Ascending aorta (tissue), 2 donors: Measurements from ENCODE around the gene ARHGAP24. TPM values are rescaled to one million over a fixed set of nuclear protein-coding genes. Genes with fewer than 3 reads are reported as not detected.

Source experiments
- DNase-seq, 2 donors: peaks; one replicate each; pipeline ENCODE4 v3.0.0-alpha.2; 2019; ENCODE audit warnings: low spot score in 2 of 2
- H3K27ac ChIP-seq, 2 donors: fragments of 200-600 bp; sonication (generic); one replicate each; pipeline ENCODE4 v1.5.1; 2016 to 2017; ENCODE audit warnings: mild to moderate bottlenecking in 1 of 2
- H3K27me3 ChIP-seq: fragments of 200-600 bp; sonication (generic); one replicate; pipeline ENCODE4 v1.5.1; 2017
- H3K36me3 ChIP-seq, 2 donors: fragments of 200-600 bp; sonication (generic); one replicate each; pipeline ENCODE4 v1.5.1; 2016
- H3K4me1 ChIP-seq, 2 donors: fragments of 200-600 bp; sonication (generic); one replicate each; pipeline ENCODE4 v1.5.1; 2016 to 2017; ENCODE audit warnings: mild to moderate bottlenecking in 1 of 2
- H3K4me3 ChIP-seq, 2 donors: fragments of 200-600 bp; sonication (generic); one replicate each; pipeline ENCODE4 v1.5.1; 2016 to 2017; ENCODE audit warnings: mild to moderate bottlenecking in 1 of 2
- H3K9me3 ChIP-seq, 2 donors: fragments of 200-600 bp; sonication (generic); one replicate each; pipeline ENCODE4 v1.5.1; 2016
- intact Hi-C: fragments of 100-400 bp; cut with DNase I; formaldehyde crosslinking; loops from one replicate; pipeline ENCODE4 v1.15.1; 2023
- total RNA-seq: library from RNA; depleted of rRNA; stranded (reverse); fragments of >200 nt; gene quantifications from one replicate; pipeline ENCODE4 v1.1.0, GENCODE V29; 2016
- TF ChIP-seq, protein P1 (sequence below), 3 experiments: fragments of 200-600 bp in 2 of 3; fragments of 450-650 bp in 1 of 3; sonication (generic) in 2 of 3; IDR thresholded peaks; one replicate each; pipeline ENCODE4 v1.5.1; 2016 to 2019; ENCODE audit warnings: antibody characterized with exemption in 3 of 3, mild to moderate bottlenecking in 1 of 3, moderate library complexity in 1 of 3

ARHGAP24 gene
- total RNA-seq, 1 donor from 2014 or later: 13.9 TPM

DNA sequence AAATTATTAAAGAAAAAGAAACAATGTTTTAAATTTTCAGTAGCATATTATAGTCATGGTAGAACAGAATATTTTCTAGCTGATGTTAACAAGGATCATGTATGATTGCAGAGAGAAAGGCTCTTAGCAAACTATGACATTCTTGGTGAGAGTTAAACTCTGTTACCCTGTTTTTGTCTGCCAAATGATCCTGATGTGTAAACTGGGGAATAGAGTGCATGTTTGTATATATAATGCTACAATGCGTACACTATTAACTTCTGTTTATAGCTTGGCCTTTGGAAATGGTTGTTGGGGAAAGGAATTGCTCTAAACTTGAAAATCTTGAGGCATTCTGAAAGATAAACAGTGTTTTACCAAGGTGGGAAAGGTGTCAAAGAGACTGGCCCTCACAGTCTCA, 292.7 kb downstream of the ARHGAP24 start:
- intact Hi-C loops: no loop called here
- DNase-seq: no peak
- Histone ChIP-seq H3K4me3 (no peak overlapping the region), H3K27me3 (no peaks in the 10 kb centered on the region), H3K9me3 (no peaks in the 10 kb centered on the region), H3K4me1 (peaks cover 0 to 7% of the 10 kb centered on the region in 2 donors), H3K27ac (no peak overlapping the region), H3K36me3 (no peaks in the 10 kb centered on the region)
- TF ChIP-seq, protein P1, sequence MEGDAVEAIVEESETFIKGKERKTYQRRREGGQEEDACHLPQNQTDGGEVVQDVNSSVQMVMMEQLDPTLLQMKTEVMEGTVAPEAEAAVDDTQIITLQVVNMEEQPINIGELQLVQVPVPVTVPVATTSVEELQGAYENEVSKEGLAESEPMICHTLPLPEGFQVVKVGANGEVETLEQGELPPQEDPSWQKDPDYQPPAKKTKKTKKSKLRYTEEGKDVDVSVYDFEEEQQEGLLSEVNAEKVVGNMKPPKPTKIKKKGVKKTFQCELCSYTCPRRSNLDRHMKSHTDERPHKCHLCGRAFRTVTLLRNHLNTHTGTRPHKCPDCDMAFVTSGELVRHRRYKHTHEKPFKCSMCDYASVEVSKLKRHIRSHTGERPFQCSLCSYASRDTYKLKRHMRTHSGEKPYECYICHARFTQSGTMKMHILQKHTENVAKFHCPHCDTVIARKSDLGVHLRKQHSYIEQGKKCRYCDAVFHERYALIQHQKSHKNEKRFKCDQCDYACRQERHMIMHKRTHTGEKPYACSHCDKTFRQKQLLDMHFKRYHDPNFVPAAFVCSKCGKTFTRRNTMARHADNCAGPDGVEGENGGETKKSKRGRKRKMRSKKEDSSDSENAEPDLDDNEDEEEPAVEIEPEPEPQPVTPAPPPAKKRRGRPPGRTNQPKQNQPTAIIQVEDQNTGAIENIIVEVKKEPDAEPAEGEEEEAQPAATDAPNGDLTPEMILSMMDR (IDR thresholded peaks at IDR 0.05): no peak

DNA sequence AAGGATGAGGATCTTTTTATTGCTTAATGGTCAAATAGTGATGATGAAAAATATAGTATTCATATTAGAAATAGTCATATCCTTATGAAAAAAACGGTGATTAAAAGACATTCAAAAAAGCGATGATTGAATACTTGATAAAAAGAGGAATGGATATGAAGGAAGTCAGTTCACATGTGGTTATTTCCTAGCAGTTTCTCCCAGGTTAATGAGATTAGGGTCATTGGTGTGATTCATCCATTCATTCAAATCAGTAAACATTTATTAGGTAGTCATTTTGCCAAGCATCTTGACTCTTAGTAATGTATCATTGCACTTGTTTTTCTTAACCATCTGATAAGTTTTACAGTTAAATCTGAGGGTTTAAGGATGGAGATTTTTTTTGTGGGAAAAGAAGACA, 294.1 kb downstream of the ARHGAP24 start:
- no peak for DNase-seq
- H3K9me3 ChIP-seq: no peaks in the 10 kb centered on the region
- TF ChIP-seq, protein P1 (IDR thresholded peaks at IDR 0.05): no peak
- intact Hi-C loops: no loop called here
- H3K27ac ChIP-seq: no peak overlapping the region
- H3K4me3 ChIP-seq: no peak overlapping the region
- no peaks in the 10 kb centered on the region for H3K36me3 ChIP-seq
- H3K4me1 ChIP-seq: no peaks in the 10 kb centered on the region
- H3K27me3 ChIP-seq: no peaks in the 10 kb centered on the region

DNA sequence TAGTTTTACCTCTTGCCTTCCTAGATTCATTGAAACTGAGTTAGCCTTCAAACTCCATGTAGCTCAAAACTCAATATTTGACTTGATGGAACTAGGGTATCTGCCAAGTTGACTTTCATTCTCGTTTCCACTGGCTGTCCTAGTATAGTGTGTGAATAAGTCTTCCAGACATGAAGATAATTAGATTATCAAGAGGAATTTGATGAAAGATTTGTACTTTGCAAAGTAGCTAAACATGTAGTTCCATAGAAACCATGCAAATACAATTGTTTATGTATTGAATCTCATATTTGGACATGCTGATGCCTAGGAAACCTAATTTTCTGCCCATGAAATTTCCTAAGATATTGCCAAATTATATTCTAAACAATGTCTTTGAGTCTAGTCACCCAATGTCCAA, 297.5 kb downstream of the ARHGAP24 start:
- intact Hi-C loops: no loop called here
- TF ChIP-seq, protein P1 (IDR thresholded peaks at IDR 0.05): no peak
- no peaks in the 10 kb centered on the region for H3K9me3 ChIP-seq
- H3K36me3 ChIP-seq: no peaks in the 10 kb centered on the region
- H3K27me3 ChIP-seq: no peaks in the 10 kb centered on the region
- peaks cover 0 to 4% of the 10 kb centered on the region in 2 donors for H3K4me1 ChIP-seq
- H3K27ac ChIP-seq: no peak overlapping the region
- DNase-seq: no peak
- H3K4me3 ChIP-seq: no peak overlapping the region

DNA sequence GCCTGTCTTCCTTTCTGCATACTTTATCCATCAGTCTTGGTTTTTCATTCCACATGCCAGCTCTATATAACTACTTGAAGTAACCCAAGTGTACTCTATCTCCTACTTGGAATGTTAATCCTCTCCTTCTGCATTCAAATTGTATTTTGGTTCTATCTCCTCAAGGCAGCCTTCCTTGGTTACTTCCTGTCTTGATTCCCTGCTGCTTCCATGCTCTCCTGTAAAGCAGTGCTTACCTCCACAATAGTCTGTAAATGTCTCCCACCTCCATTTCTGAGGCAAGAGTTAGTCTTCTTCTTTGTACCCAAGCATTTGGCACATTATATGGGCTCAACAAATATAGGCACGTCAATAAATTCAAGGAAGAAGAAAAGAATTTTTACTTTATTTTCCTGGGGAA, 298.4 kb downstream of the ARHGAP24 start:
- Histone ChIP-seq H3K36me3 (no peaks in the 10 kb centered on the region), H3K4me1 (peaks cover 0 to 4% of the 10 kb centered on the region in 2 donors), H3K27ac (no peak overlapping the region), H3K9me3 (no peaks in the 10 kb centered on the region), H3K4me3 (no peak overlapping the region), H3K27me3 (no peaks in the 10 kb centered on the region)
- TF ChIP-seq, protein P1 (IDR thresholded peaks at IDR 0.05): no peak
- no peak for DNase-seq
- intact Hi-C loops: no loop called here

DNA sequence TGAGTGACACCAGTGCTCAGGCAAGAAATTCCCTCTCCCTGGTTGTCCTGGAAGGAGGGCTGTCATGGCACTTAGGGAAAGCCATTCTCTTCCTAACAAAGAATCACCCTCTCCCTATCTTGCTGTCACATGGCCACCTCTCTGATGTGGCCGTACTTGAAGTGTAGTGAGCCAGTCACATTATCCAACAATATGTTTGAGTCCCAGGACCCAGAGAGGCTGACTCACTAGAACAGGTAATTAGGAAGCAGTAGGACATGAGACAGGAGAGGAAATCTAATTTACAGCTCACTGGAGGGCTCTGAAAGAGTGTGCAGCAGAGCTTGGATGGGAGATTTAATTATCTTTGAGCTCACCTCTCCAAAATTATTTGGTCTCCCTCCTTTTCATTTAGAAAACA, 299.1 kb downstream of the ARHGAP24 start:
- H3K4me1 ChIP-seq: peaks cover 0 to 4% of the 10 kb centered on the region in 2 donors
- H3K27ac ChIP-seq: no peak overlapping the region
- TF ChIP-seq, protein P1 (IDR thresholded peaks at IDR 0.05): no peak
- no peak overlapping the region for H3K4me3 ChIP-seq
- no peaks in the 10 kb centered on the region for H3K9me3 ChIP-seq
- H3K36me3 ChIP-seq: no peaks in the 10 kb centered on the region
- no peak for DNase-seq
- intact Hi-C loops: no loop called here
- H3K27me3 ChIP-seq: no peaks in the 10 kb centered on the region

DNA sequence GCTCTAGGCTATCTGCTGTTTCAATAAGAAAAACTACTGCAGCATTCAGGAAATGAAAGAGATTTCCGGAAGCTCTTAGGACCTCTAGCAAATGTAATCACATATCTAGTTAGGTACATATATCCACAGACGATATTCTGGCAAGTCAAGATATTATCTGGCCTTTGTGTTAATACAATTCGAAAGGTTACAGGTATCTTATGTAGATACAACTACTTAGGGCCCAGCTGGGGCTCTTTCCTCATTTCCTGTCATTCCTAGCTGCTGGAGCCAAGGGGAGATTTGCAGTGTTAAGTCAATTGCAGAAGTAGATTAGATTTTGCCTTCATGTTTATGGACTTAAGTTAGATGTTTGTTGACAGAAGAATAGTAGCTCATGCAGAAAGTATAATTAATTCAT, 299.5 kb downstream of the ARHGAP24 start:
- H3K36me3 ChIP-seq: no peaks in the 10 kb centered on the region

More for the DNA sequence above, 299.5 kb downstream of the ARHGAP24 start:
- H3K27ac ChIP-seq: no peak overlapping the region
- no peaks in the 10 kb centered on the region for H3K9me3 ChIP-seq
- intact Hi-C loops: no loop called here
- TF ChIP-seq, protein P1 (IDR thresholded peaks at IDR 0.05): no peak
- no peak overlapping the region for H3K4me3 ChIP-seq
- peaks cover 0 to 4% of the 10 kb centered on the region in 2 donors for H3K4me1 ChIP-seq
- DNase-seq: no peak
- H3K27me3 ChIP-seq: no peaks in the 10 kb centered on the region
